IMR-90 (cell line): ENCODE measurements around the gene RNF181. TPM values are rescaled to one million over a fixed set of nuclear protein-coding genes. Genes with fewer than 3 reads are reported as not detected.

ENCODE experiments used
- ATAC-seq: fragments of 200-7000 bp; cut with Tn5 transposase; 2 replicates; pipeline ENCODE4 v1.9.1; 2020; ENCODE audit warnings: low read depth, mild to moderate bottlenecking, moderate library complexity
- BruUV-seq: library from RNA; stranded (reverse); fragments of 400-500 nt; replicated peaks from 2 replicates; lab custom pipeline; 2021; lab: Mats Ljungman, UMichigan
- CTCF ChIA-PET: fragments of 300-600 bp; formaldehyde crosslinking; extraction: SDS; loops from one replicate; lab custom pipeline; 2021; ENCODE audit warnings: antibody characterized with exemption; lab: Yijun Ruan, JAX
- POLR2A ChIA-PET: fragments of 300-600 bp; sonication (Branson Sonifier 250); formaldehyde crosslinking; loops from one replicate; lab custom pipeline; 2022; ENCODE audit warnings: antibody characterized with exemption; ENCODE audit not compliant: unreplicated experiment; lab: Charles Lee
- DNase-seq: peaks from one replicate; pipeline ENCODE4 v3.0.0; 2013
- H2AFZ ChIP-seq: replicated peaks from 2 replicates; pipeline ENCODE3; 2013; ENCODE audit warnings: low read length, mild to moderate bottlenecking; ENCODE audit not compliant: poor library complexity
- H2AK5ac ChIP-seq: 2 replicates; pipeline ENCODE4 v1.6.1; 2013; ENCODE audit warnings: low read depth, low read length, inconsistent platforms
- H2AK9ac ChIP-seq: replicated peaks from 2 replicates; pipeline ENCODE3; 2013; ENCODE audit warnings: mild to moderate bottlenecking, low read depth, low read length, moderate library complexity; ENCODE audit not compliant: poor library complexity
- H2BK120ac ChIP-seq: 2 replicates; pipeline ENCODE4 v1.6.1; 2013; ENCODE audit warnings: low read depth, low read length, inconsistent platforms
- H2BK15ac ChIP-seq: 3 replicates; pipeline ENCODE4 v1.6.1; 2013; ENCODE audit warnings: low read depth, low read length, inconsistent platforms
- H2BK20ac ChIP-seq: 2 replicates; pipeline ENCODE4 v1.6.1; 2013; ENCODE audit warnings: low read depth, mild to moderate bottlenecking, inconsistent platforms, low read length, moderate library complexity
- H2BK5ac ChIP-seq: 2 replicates; pipeline ENCODE4 v1.6.1; 2013; ENCODE audit warnings: mild to moderate bottlenecking, low read depth, low read length, inconsistent platforms; ENCODE audit not compliant: poor library complexity, severe bottlenecking
- H3K14ac ChIP-seq: replicated peaks from 2 replicates; pipeline ENCODE4 v1.6.1; 2013; ENCODE audit warnings: low read depth, low read length, inconsistent platforms
- H3K18ac ChIP-seq: 2 replicates; pipeline ENCODE4 v1.6.1; 2013; ENCODE audit warnings: low read depth, low read length, control low read depth
- H3K23ac ChIP-seq: 2 replicates; pipeline ENCODE4 v1.6.1; 2013; ENCODE audit warnings: low read depth, low read length, inconsistent platforms
- H3K27ac ChIP-seq: 2 replicates; pipeline ENCODE4 v1.5.1; 2013; ENCODE audit warnings: mild to moderate bottlenecking, control low read depth, low read length; ENCODE audit not compliant: insufficient read depth
- H3K27me3 ChIP-seq: 2 replicates; pipeline ENCODE4 v1.6.1; 2013; ENCODE audit warnings: low read length; ENCODE audit not compliant: control insufficient read depth, insufficient read depth
- H3K36me3 ChIP-seq: 2 replicates; pipeline ENCODE4 v1.6.1; 2013; ENCODE audit warnings: low read length, mixed read lengths; ENCODE audit not compliant: control insufficient read depth, insufficient read depth
- H3K4ac ChIP-seq: 2 replicates; pipeline ENCODE4 v1.6.1; 2013; ENCODE audit warnings: low read depth, low read length, inconsistent platforms
- H3K4me1 ChIP-seq: 2 replicates; pipeline ENCODE4 v1.6.1; 2013; ENCODE audit warnings: low read length, mixed read lengths; ENCODE audit not compliant: control insufficient read depth, insufficient read depth
- H3K4me2 ChIP-seq: 2 replicates; pipeline ENCODE4 v1.6.1; 2013; ENCODE audit warnings: low read depth, mild to moderate bottlenecking, control low read depth, low read length, moderate library complexity
- H3K4me3 ChIP-seq: 2 replicates; pipeline ENCODE4 v1.5.1; 2013; ENCODE audit warnings: low read depth, mild to moderate bottlenecking, control low read depth, low read length, moderate library complexity; ENCODE audit not compliant: insufficient read depth
- H3K56ac ChIP-seq: 2 replicates; pipeline ENCODE4 v1.6.1; 2013; ENCODE audit warnings: low read length, inconsistent platforms; ENCODE audit not compliant: insufficient read depth; ENCODE audit errors: extremely low read depth
- H3K79me1 ChIP-seq, 2 experiments: 2 replicates each; pipeline ENCODE4 v1.6.1; 2013; ENCODE audit warnings: low read length in 2 of 2, inconsistent platforms in 1 of 2, low read depth in 1 of 2
- H3K9ac ChIP-seq: 2 replicates; pipeline ENCODE4 v1.6.1; 2013; ENCODE audit warnings: low read depth, low read length, control low read depth
- H3K9me1 ChIP-seq: 2 replicates; pipeline ENCODE4 v1.6.1; 2013; ENCODE audit warnings: low read length, inconsistent platforms; ENCODE audit not compliant: insufficient read depth
- H3K9me3 ChIP-seq: 2 replicates; pipeline ENCODE4 v1.6.1; 2013; ENCODE audit warnings: low read length; ENCODE audit not compliant: control insufficient read depth, insufficient read depth
- H4K20me1 ChIP-seq: 2 replicates; pipeline ENCODE4 v1.6.1; 2013; ENCODE audit warnings: low read length, inconsistent platforms; ENCODE audit not compliant: insufficient read depth
- H4K5ac ChIP-seq: 2 replicates; pipeline ENCODE4 v1.6.1; 2013; ENCODE audit warnings: mild to moderate bottlenecking, low read depth, low read length, control low read depth
- H4K8ac ChIP-seq, 2 experiments: 2 replicates each; pipeline ENCODE4 v1.6.1; 2013; ENCODE audit warnings: low read depth in 2 of 2, low read length in 2 of 2, control low read depth in 1 of 2, inconsistent platforms in 1 of 2
- H4K91ac ChIP-seq: 2 replicates; pipeline ENCODE4 v1.6.1; 2013; ENCODE audit warnings: low read depth, low read length, inconsistent platforms; ENCODE audit not compliant: insufficient read depth
- BHLHE40 ChIP-seq: fragments of 150-350 bp; IDR thresholded peaks from 2 replicates; pipeline ENCODE4 v1.6.1; 2016; ENCODE audit warnings: mild to moderate bottlenecking, low read depth, low read length
- CEBPB ChIP-seq: IDR thresholded peaks from 2 replicates; pipeline ENCODE4 v1.6.1; 2012; ENCODE audit warnings: low read depth, low read length, improper control_type of control experiment
- CHD1 ChIP-seq: IDR thresholded peaks from 2 replicates; pipeline ENCODE4 v1.6.1; 2012; ENCODE audit warnings: low read depth, low read length, improper control_type of control experiment
- CTCF ChIP-seq: conservative IDR thresholded peaks from 2 replicates; pipeline ENCODE4 v1.5.1; 2012; ENCODE audit warnings: mild to moderate bottlenecking, low read depth, low read length, improper control_type of control experiment
- ELK1 ChIP-seq: fragments of 150-350 bp; IDR thresholded peaks from 2 replicates; pipeline ENCODE4 v1.6.1; 2016; ENCODE audit warnings: low read depth, mild to moderate bottlenecking, low read length, moderate library complexity, borderline replicate concordance
- FOS ChIP-seq: fragments of 150-350 bp; IDR thresholded peaks from 2 replicates; pipeline ENCODE4 v1.6.1; 2016; ENCODE audit warnings: low read depth, low read length
- MAFK ChIP-seq: IDR thresholded peaks from 2 replicates; pipeline ENCODE4 v1.6.1; 2012; ENCODE audit warnings: low read depth, low read length, improper control_type of control experiment
- MXI1 ChIP-seq: IDR thresholded peaks from 2 replicates; pipeline ENCODE4 v1.6.1; 2012; ENCODE audit warnings: low read depth, mild to moderate bottlenecking, low read length, moderate library complexity, borderline replicate concordance
- NFE2L2 ChIP-seq: fragments of 150-350 bp; IDR thresholded peaks from 2 replicates; pipeline ENCODE4 v1.6.1; 2016; ENCODE audit warnings: low read depth, mild to moderate bottlenecking, low read length
- POLR2A ChIP-seq: IDR thresholded peaks from 2 replicates; pipeline ENCODE4 v1.6.1; 2012; ENCODE audit warnings: mild to moderate bottlenecking, low read depth, low read length
- RCOR1 ChIP-seq: IDR thresholded peaks from 2 replicates; pipeline ENCODE4 v1.6.1; 2012; ENCODE audit warnings: mild to moderate bottlenecking, low read length, improper control_type of control experiment; ENCODE audit not compliant: insufficient replicate concordance
- RFX5 ChIP-seq: IDR thresholded peaks from 2 replicates; pipeline ENCODE4 v1.8.0; 2012; ENCODE audit warnings: low read depth, mild to moderate bottlenecking, low read length, moderate library complexity
- SMC3 ChIP-seq: fragments of 150-350 bp; IDR thresholded peaks from 2 replicates; pipeline ENCODE4 v1.6.1; 2016; ENCODE audit warnings: low read depth, mild to moderate bottlenecking, antibody characterized with exemption, low read length, moderate library complexity
- WGBS, 2 experiments: methylation state at CpG; one replicate each; pipeline versions ENCODE4 v1.1.5 to v1.1.7; 2013; ENCODE audit warnings: missing lambda C conversion rate in 2 of 2; ENCODE audit not compliant: insufficient read length in 1 of 2; ENCODE audit errors: extremely low coverage in 2 of 2; 5-methylcytosine and 5-hydroxymethylcytosine counted together
- dilution Hi-C: fragments of 300-500 bp; cut with HindIII; formaldehyde crosslinking; loops from one replicate; pipeline ENCODE4 v1.14.3; 2018; ENCODE audit warnings: low sequenced_read_pairs; ENCODE audit not compliant: unreplicated experiment
- in situ Hi-C: fragments of 300-500 bp; cut with MboI; formaldehyde crosslinking; loops from 3 replicates; pipeline ENCODE4 v1.14.3; 2019; ENCODE audit warnings: low sequenced_read_pairs, inconsistent platforms, mixed read lengths
- intact Hi-C: fragments of 100-400 bp; cut with micrococcal nuclease; formaldehyde crosslinking; loops from 2 replicates; pipeline ENCODE4 v1.10.0; 2022
- polyA plus RNA-seq, 3 experiments: library from polyadenylated mRNA; depleted of rRNA; stranded (reverse); fragments of >200 nt; gene quantifications; 2 replicates each; pipeline ENCODE4 v1.2.3, GENCODE V29; 2012; ENCODE audit warnings: low replicate concordance in 1 of 3
- total RNA-seq: library from RNA; depleted of rRNA; stranded (reverse); fragments of >200 nt; gene quantifications from 2 replicates; pipeline ENCODE4 v1.2.3, GENCODE V29; 2012

The RNF181 gene
- total and polyA plus RNA-seq, 2 of the 4 experiments (the other 2 are of a cell fraction): 438 to 498 TPM

GRCh38 chr2:85554980-85555612 lies 40.4 kb upstream of the RNF181 start:
- Histone ChIP-seq H3K9me3 (no peaks in the 10 kb centered on the region), H4K5ac (no peak overlapping the region), H3K79me1 (peaks cover 26 to 60% of the 10 kb centered on the region in 2 experiments), H4K91ac (no peak overlapping the region), H2AK5ac (no peak overlapping the region), H3K56ac (no peak overlapping the region), H3K36me3 (peaks cover 51% of the 10 kb centered on the region), H3K4me3 (no peak overlapping the region), H3K9ac (no peak overlapping the region), H3K27me3 (no peaks in the 10 kb centered on the region), H2BK120ac (no peak overlapping the region), H2BK5ac (no peak overlapping the region), H4K20me1 (no peaks in the 10 kb centered on the region), H3K4me1 (peaks cover 13% of the 10 kb centered on the region), H2BK15ac (no peak overlapping the region), H2AK9ac (no peak overlapping the region), H3K4ac (no peak overlapping the region), H3K18ac (no peak overlapping the region), H3K9me1 (peaks cover 12% of the 10 kb centered on the region), H2AFZ (no peak overlapping the region), H3K14ac (no peak overlapping the region), H4K8ac (no peak overlapping the region), H3K4me2 (no peak overlapping the region), H2BK20ac (no peak overlapping the region), H3K23ac (no peak overlapping the region), H3K27ac (no peak overlapping the region)
- ChIA-PET POLR2A (interaction anchor here (1.2 kb wide), 1 partner anchor 136 kb away, joined by 3 read pairs; no protein-coding TSS in a partner anchor), CTCF (interaction anchor here (6.8 kb wide), 1 partner anchor 135 kb away, joined by 46 read pairs; the partner anchor contains the start of gene SH2D6)
- in situ Hi-C loops: loop anchor here (5.0 to 10.0 kb wide), 2 partner anchors 133 to 490 kb away; no protein-coding TSS in a partner anchor
- DNase-seq: no peak
- TF ChIP-seq ELK1 (no peak), RFX5 (no peak), CHD1 (no peak), POLR2A (no peak), RCOR1 (no peak), MAFK (no peak), NFE2L2 (no peak), SMC3 (no peak), CEBPB (no peak), MXI1 (no peak), BHLHE40 (no peak), FOS (no peak), CTCF (no peak)
- BruUV-seq: no TSS peak
- no peak for ATAC-seq
- WGBS, 2 experiments: no CpG with 5 or more reads among the region's 3 CpGs
- dilution Hi-C loops: no loop called here
- intact Hi-C loops: loop anchor here (5.0 kb wide), 1 partner anchor 228 kb away; the partner anchor contains the start of gene TGOLN2
